WI38 (cell line): ENCODE results near the gene PHACTR1.

Experiments used
- H3K4me3 ChIP-seq: 2 replicates; pipeline ENCODE4 v1.5.1; 2011; ENCODE audit warnings: low read depth, mild to moderate bottlenecking, control low read depth, low read length
- TF ChIP-seq, protein P1 (sequence below): IDR thresholded peaks from 2 replicates; pipeline ENCODE4 v1.5.1; 2012; ENCODE audit warnings: low read depth, mild to moderate bottlenecking, control low read depth, low read length

Gene PHACTR1

DNA sequence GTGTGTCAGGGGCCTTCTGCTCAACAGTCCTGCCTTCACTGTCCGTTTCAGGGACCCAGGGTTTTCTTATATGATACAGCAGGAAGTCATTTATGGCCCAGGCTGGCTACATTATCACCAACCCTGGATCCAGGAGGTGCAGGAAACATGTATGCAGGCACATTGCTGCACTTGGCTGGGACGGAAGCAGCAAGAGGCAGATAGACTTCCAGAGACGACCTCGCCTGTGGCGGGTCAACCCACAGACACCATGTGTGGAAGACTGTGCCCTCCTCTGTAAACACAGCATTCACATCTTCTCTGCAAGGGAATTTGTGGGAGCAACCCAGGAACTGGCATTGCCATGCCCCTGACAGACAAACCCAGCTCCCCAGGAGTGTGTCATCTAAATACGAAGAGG lies 568.1 kb downstream of the PHACTR1 start:
- TF ChIP-seq, protein P1, sequence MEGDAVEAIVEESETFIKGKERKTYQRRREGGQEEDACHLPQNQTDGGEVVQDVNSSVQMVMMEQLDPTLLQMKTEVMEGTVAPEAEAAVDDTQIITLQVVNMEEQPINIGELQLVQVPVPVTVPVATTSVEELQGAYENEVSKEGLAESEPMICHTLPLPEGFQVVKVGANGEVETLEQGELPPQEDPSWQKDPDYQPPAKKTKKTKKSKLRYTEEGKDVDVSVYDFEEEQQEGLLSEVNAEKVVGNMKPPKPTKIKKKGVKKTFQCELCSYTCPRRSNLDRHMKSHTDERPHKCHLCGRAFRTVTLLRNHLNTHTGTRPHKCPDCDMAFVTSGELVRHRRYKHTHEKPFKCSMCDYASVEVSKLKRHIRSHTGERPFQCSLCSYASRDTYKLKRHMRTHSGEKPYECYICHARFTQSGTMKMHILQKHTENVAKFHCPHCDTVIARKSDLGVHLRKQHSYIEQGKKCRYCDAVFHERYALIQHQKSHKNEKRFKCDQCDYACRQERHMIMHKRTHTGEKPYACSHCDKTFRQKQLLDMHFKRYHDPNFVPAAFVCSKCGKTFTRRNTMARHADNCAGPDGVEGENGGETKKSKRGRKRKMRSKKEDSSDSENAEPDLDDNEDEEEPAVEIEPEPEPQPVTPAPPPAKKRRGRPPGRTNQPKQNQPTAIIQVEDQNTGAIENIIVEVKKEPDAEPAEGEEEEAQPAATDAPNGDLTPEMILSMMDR: no peak

DNA sequence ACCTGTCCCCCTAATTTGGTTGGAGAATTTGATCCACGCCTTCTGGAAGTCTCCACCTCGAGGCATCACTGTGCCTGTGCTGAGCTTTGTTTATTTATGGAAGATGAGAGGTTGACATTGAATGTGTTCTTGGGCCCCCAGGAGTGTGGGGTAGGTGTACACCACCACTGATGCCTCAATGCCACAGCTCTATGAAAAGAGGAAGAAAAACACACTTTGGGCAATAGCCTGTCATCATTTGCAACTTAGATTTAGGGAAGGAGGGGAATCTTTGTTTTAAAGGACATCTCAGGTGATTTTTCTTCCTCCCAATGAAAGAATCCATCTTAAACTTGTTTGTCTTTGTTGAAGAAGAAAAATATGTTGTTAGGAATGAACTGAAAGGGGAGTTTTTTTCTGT lies 569.1 kb downstream of the PHACTR1 start:
- no peak overlapping the region for H3K4me3 ChIP-seq
- TF ChIP-seq, protein P1: no peak

More for the DNA sequence above, 568.1 kb downstream of the PHACTR1 start:
- no peak overlapping the region for H3K4me3 ChIP-seq

DNA sequence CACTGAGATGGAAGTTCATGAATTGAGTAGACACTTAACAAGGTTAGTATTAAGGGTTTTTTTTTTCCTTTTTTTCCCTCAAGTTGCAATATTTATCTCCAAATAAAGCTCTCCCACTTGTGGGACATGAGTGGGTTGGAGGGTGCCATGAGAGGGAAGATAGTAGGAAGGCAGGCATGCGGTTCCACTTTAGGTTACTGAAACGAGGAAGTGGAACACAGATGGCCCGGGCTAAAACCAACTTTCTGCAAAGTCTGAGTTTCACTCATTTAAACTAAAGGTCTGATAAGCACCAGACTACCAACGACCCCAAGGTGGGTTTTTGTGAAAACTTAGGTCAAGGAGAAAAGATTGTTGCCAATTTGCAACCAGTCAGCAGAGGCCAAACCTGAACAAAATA lies 569.6 kb downstream of the PHACTR1 start:
- H3K4me3 ChIP-seq: no peak overlapping the region
- TF ChIP-seq, protein P1: no peak

DNA sequence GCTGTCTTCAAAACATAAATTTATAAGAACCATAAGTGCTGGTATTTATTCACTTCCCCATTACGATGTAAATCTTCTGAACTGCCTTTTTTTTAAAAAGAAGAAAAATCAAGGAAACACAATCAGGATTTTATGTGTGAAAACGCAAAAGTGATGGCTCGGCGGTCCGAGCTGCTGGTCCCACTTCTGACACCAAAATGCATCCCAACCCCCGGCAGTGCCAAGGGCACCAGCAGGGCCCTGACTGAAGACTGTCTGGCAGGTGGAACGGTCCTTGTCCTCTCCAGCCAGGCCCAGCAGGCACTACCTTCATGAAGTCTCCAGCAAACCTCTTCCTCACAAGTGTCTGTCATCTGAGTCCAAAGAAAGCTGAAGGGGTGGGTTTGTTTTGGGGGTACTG lies 570.5 kb downstream of the PHACTR1 start:
- H3K4me3 ChIP-seq: no peak overlapping the region
- TF ChIP-seq, protein P1: no peak

DNA sequence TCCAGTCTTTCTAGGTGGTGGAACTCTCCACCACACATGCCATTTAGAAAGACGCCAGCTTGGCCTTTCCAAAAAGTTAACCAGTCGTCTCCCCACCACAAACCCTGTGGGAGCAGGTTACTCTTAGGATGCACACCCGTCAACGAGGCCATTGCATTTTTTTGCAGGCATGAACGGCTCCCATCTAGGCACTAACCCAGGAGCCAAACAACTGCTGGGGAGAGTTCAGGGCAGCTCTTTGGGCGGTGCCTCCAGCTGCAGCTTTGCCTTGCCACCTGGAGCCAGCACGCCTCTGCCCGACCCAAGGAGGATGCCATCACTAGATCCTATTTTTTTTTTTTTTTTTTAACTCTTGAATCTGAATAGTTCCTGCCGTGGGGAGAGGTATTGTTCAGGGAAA lies 571.9 kb downstream of the PHACTR1 start:
- H3K4me3 ChIP-seq: no peak overlapping the region
- TF ChIP-seq, protein P1: no peak

DNA sequence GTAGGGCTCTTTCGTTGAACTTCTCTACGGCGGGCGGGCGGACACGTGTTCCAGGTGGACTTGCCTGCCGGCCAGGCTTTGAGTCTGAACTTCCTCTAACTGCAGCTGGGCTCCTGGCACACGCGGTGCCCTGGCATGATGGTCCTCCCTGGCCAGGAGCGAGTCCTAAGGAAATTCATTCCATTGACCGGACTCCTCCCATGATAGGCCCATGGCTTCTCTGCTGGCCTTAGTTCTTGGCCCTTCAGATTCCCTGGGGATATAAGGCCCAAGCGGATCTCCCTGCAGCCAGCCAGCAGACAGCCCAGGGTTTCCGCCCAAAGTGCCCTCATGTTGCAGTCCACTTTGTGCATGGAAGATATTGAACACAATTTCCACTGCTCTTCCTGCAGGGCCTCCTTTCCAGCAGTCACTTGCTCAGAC lies 572.4 kb downstream of the PHACTR1 start:
- H3K4me3 ChIP-seq: no peak overlapping the region
- TF ChIP-seq, protein P1: no peak

DNA sequence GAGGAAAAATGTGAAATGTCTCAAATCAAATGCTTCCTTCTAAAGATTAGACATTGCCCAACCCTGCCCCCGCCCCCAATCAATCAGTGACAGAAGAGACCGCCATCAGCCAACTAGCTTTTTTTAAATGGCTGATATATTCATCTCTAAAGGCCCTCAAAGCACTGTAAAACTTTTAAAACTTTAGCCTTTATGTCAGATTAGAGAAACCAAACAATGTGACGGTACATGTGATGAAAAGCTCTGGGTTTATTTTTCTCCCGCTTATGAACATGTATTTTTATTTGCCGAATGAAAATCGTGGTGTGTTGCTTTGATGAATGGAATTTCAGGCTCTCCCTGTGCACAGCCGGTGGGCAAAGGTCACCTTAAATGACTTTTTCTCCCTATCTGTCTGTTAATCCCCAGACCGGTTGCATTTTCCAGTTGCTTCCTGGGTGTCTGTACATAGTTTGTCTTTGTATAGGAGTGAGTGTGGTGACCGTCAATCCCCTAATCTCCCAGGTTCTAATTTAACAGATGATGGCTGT lies 573.3 kb downstream of the PHACTR1 start:
- H3K4me3 ChIP-seq: no peak overlapping the region
- TF ChIP-seq, protein P1: no peak
